SK-N-SH (cell line): ENCODE measurements around the gene IL2RA.

Source experiments
- ELF1 ChIP-seq: IDR thresholded peaks from 2 replicates; pipeline ENCODE4 v1.4.0; 2012
- GATA2 ChIP-seq: sonication (generic); formaldehyde crosslinking; IDR thresholded peaks from 2 replicates; pipeline ENCODE4 v1.5.0; 2020; ENCODE audit warnings: mild to moderate bottlenecking, missing genetic modification reagents
- JUND ChIP-seq: IDR thresholded peaks from 2 replicates; pipeline ENCODE4 v1.4.0; 2012
- POLR2AphosphoS5 ChIP-seq: IDR thresholded peaks from 2 replicates; pipeline ENCODE4 v1.6.1; 2012; ENCODE audit warnings: low read depth, low read length
- RFX5 ChIP-seq: IDR thresholded peaks from 2 replicates; pipeline ENCODE4 v1.6.1; 2012; ENCODE audit warnings: mild to moderate bottlenecking, improper control_type of control experiment, low read length
- SIN3A ChIP-seq: IDR thresholded peaks from 2 replicates; pipeline ENCODE4 v1.6.1; 2012; ENCODE audit warnings: low read depth, mild to moderate bottlenecking, low read length, moderate library complexity, borderline replicate concordance
- TAF1 ChIP-seq: IDR thresholded peaks from 2 replicates; pipeline ENCODE4 v1.6.1; 2012; ENCODE audit warnings: low read depth, mild to moderate bottlenecking, low read length, moderate library complexity, borderline replicate concordance
- TF ChIP-seq, protein P1 (sequence below): fragments of 200-600 bp; sonication (generic); IDR thresholded peaks from 2 replicates; pipeline ENCODE4 v1.6.1; 2017; ENCODE audit warnings: antibody characterized with exemption, mild to moderate bottlenecking, moderate library complexity

DNA sequence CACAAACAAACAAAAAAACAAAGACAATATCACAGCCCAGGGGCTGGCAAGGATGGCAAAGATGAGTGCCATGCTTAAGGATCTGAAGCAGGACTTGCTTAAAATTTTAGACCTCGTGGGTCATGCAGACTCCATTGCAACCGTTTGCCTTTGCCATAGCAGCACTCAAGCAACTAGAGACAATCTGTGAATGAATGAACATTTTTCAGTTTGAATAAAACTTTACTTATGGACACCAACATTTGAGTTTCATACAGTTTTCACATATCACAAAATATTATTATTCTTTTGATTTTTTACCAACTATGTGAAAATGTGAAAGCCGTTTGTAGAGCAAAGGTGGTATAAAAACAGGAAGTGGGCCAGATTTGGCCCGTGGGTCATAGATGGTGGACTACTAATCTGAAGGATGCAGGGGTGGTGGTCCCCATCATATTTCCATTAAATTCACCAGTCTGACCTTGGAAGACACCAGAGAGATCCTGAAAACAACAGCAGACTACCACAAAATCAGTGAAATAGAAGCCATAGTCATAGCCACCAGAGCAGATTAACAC, 18.3 kb upstream of the IL2RA start:
- no peak for TF ChIP-seq POLR2AphosphoS5
- TF ChIP-seq, protein P1, sequence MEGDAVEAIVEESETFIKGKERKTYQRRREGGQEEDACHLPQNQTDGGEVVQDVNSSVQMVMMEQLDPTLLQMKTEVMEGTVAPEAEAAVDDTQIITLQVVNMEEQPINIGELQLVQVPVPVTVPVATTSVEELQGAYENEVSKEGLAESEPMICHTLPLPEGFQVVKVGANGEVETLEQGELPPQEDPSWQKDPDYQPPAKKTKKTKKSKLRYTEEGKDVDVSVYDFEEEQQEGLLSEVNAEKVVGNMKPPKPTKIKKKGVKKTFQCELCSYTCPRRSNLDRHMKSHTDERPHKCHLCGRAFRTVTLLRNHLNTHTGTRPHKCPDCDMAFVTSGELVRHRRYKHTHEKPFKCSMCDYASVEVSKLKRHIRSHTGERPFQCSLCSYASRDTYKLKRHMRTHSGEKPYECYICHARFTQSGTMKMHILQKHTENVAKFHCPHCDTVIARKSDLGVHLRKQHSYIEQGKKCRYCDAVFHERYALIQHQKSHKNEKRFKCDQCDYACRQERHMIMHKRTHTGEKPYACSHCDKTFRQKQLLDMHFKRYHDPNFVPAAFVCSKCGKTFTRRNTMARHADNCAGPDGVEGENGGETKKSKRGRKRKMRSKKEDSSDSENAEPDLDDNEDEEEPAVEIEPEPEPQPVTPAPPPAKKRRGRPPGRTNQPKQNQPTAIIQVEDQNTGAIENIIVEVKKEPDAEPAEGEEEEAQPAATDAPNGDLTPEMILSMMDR, result no peak
- TF ChIP-seq JUND, result no peak
- no peak for TF ChIP-seq ELF1
- no peak for TF ChIP-seq RFX5
- no peak for TF ChIP-seq GATA2 (CRISPR knock-in tag)
- no peak for TF ChIP-seq TAF1
- TF ChIP-seq SIN3A, result no peak
